IPS DF 6.9 (cell line): ENCODE results near the gene THAP3.
A peak's percentile ranks its signal among the peaks of the same experiment; 100 is the strongest.

Experiments used
- DNase-seq: peaks from one replicate; pipeline ENCODE4 v3.0.0-alpha.2; 2013; ENCODE audit warnings: low read depth, low spot score
- H3K27ac ChIP-seq: one replicate; pipeline ENCODE4 v1.5.1; 2013; ENCODE audit warnings: low read length, control low read depth
- H3K27me3 ChIP-seq: 2 replicates; pipeline ENCODE4 v1.6.1; 2013; ENCODE audit warnings: mild to moderate bottlenecking, low read length; ENCODE audit not compliant: control insufficient read depth, insufficient read depth
- H3K36me3 ChIP-seq: 2 replicates; pipeline ENCODE4 v1.6.1; 2013; ENCODE audit warnings: low read length; ENCODE audit not compliant: control insufficient read depth, insufficient read depth
- H3K4me1 ChIP-seq: 2 replicates; pipeline ENCODE4 v1.6.1; 2013; ENCODE audit warnings: low read length; ENCODE audit not compliant: control insufficient read depth, insufficient read depth
- H3K4me3 ChIP-seq: 2 replicates; pipeline ENCODE4 v1.5.1; 2013; ENCODE audit warnings: mild to moderate bottlenecking, low read length
- H3K9me3 ChIP-seq: 2 replicates; pipeline ENCODE4 v1.6.1; 2013; ENCODE audit warnings: low read length, inconsistent platforms; ENCODE audit not compliant: control insufficient read depth, insufficient read depth
- WGBS: extraction: QIAGEN DNeasy Blood & Tissue Kit; methylation state at CpG from one replicate; pipeline ENCODE4 v1.1.7; 2013; ENCODE audit warnings: mixed read lengths, missing lambda C conversion rate; ENCODE audit not compliant: insufficient read length, insufficient coverage; 5-methylcytosine and 5-hydroxymethylcytosine counted together

Gene THAP3

DNA sequence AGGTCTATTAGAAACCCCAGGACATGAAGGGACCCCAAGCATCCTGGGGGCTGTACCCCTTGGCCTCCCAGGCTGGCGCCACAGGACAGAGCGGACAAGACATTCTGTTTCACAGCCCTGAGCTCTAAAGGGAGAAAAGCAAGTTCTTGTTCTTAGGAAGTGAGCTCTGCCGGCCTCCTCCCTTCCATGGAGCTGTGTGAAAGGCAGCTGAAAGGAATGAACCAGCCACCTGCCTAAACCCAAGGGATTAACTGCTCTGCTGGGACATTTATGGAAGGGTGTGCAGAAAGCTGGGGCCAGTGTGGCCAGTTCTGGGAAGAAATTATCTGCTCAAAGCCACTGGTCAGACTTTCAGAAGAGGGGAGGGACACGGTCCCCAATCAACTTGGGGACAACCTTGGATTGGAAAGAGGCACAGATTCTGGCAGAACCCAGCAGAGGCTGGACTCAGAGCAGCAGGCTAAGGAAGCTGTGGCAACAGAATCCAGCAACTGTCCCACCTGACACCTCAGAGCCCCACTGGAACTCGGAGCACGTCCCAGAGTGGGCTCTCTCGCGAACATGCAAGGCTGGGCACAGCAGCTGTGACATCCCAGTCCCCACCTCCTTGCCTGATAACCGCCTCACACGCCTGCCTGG, 24.1 kb upstream of the THAP3 start:
- H3K36me3 ChIP-seq, result peaks cover 18% of the 10 kb centered on the region
- no peak for DNase-seq
- H3K27ac ChIP-seq, result no peak overlapping the region
- no peaks in the 10 kb centered on the region for H3K9me3 ChIP-seq
- no peaks in the 10 kb centered on the region for H3K27me3 ChIP-seq
- no CpG with 5 or more reads among the region's 10 CpGs for WGBS
- no peaks in the 10 kb centered on the region for H3K4me1 ChIP-seq
- H3K4me3 ChIP-seq, result peak overlapping the region; percentile 75; the same call in 1 of the 2 replicates

DNA sequence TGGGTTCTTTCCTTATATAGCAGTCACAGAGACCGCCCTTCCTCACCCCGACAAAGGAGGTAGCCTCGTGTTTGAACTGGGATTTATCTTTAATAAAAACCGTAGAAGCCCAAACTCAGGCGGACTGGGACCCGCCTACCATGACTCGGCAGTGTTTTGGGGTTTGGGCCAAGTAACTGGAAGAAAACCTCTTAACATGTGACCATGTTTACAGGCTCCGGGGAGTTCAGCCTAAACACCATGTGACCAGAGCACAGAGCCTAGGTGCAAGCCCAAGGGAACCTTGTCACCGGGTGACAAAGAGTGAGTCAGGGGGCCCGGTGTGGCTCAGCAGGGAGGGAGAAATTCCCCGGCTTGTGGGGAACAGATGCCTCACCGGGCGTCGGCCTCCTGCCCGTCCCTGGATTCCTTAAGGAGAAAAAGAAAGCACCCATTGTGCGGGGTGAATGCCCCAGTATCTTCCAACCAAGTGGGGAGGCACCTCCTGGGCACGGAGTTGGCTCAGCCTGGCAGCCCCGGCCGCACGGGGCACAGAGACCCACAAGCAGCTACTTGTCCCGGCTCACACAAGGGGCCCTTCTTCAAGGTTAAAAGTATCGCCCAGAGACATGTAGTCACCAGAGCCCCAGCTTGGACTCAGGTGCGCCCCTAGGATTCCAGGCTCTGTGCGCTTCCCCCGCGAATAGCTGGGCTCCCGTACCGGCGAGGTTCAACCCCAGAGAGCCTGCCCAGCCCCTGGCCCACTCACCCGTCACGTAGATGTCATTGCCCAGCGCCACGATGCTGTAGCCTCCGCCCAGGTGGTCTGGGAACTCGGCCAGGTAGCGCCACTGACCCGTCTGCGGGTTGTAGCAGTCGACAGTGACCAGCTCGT, 23.4 kb upstream of the THAP3 start:
- WGBS, result no CpG with 5 or more reads among the region's 40 CpGs
- H3K27ac ChIP-seq, result no peak overlapping the region
- H3K9me3 ChIP-seq, result no peaks in the 10 kb centered on the region
- peaks cover 18% of the 10 kb centered on the region for H3K36me3 ChIP-seq
- no peaks in the 10 kb centered on the region for H3K4me1 ChIP-seq
- no peaks in the 10 kb centered on the region for H3K27me3 ChIP-seq
- DNase-seq, result no peak
- peak overlapping the region; percentile 75 for H3K4me3 ChIP-seq

DNA sequence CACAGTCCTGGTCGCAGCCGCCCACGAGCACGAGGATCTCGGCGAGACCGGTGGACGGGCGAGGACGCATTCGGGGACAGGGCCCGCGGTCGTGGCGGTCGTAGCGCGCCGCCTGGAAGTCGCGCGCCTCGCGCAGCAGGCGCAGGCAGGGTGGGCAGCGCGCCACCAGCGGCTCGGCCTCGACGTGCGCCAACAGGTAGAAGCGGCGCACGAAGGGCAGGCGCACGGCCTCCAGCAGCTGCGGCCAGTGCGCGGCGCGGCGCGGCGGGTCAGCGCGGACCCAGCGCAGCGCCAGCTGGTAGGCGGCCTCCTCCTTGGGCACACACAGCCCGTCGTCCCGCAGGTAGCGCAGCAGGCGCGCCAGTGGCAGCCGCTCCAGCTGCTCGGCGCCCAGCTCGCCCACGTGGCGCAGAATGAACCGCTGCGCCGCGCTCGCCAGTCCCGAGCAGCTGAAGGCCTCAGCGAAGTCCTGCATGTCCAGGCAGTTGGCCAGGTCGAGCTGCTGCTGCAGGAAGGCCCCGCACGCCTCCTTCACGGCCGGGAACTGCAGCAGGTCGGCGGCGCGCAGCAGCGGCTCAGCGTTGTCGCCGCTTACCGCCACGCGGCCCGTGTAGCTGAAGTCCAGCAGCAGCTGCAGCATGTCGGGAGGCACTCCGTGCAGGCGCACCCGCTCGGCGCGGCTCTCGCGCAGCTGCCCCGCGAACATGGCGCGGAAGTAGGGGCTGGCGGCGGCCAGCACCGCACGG, 22.6 kb upstream of the THAP3 start:
- DNase-seq, result no peak
- Histone ChIP-seq H3K4me3 (peak overlapping the region; percentile 75), H3K9me3 (no peaks in the 10 kb centered on the region), H3K27ac (no peak overlapping the region), H3K36me3 (peaks cover 15% of the 10 kb centered on the region), H3K27me3 (no peaks in the 10 kb centered on the region), H3K4me1 (no peaks in the 10 kb centered on the region)
- WGBS, result no CpG with 5 or more reads among the region's 103 CpGs

DNA sequence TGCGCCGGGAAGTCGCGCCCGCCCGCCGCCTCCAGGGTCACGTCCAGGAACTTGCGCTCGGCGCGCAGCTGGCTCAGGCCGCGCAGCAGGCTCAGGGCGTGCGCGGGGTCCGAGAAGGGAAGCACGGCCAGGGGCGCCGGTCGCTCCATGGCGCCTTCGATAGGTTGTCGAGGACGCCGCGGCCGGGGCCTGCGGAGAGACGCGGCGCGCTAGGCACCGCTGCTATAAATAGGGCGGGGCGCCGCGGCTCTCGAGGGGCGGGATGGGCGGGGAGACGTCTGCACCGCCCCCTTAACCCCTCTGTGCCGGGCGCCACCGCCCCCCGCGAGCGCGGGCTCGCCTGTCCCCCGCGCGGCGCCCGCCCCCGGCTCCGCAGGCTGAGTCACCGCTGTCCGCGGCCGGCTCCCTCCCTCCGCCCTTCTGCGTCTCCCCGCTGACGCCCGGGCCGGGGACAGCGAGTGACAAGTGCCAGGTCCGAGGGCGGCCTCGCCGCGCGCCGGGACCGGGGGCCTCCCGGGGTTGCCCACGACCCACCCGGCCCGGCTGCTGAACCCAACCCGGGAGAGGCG, 21.9 kb upstream of the THAP3 start, which contains the start of gene KLHL21:
TSS of gene KLHL21 (minus strand) at position 201 of the 569 bp plus-strand sequence. CDS start at position 149, 52 bp downstream.
- Histone ChIP-seq H3K4me1 (no peaks in the 10 kb centered on the region), H3K4me3 (peak within 1 kb of the TSS; percentile 75), H3K36me3 (peaks cover 10% of the 10 kb centered on the region), H3K9me3 (no peaks in the 10 kb centered on the region), H3K27ac (no peak within 1 kb of the TSS), H3K27me3 (no peaks in the 10 kb centered on the region)
- no CpG with 5 or more reads among the region's 84 CpGs for WGBS
- DNase-seq, result no peak

DNA sequence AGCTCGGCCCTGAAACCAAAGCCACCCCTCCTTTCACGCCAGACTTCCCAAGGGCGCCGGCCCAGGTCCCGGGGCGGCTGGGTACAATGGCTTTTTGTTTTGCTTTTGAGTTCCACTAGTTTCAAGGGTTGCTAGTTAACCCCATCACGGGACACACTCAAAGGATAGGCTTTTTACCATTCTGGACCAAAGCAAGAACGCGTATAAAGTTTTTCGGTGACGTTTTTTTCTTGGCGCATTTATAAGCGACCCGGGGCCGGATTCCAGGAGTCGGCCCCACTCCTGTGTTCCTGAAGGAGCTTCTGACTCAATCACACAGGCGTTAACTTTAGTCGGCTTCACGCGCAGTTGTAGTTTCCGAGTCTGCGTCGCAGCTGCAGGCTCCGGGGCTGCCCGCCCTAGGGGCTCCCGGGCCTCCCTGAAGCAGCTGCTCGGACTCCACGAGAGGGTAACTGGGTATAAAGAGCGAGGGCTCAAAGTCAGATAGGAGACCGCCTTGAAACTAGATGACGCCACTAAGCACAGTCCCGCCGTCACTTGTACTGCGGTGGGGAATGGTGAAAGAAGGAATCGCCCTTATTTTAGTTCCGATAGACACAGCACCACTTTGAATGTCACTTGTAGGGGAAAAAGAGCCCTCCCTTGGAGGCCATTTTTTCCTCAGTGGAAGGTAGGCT, 21.3 kb upstream of the THAP3 start:
- Histone ChIP-seq H3K27ac (no peak overlapping the region), H3K4me3 (peak overlapping the region; percentile 75; the same call in 1 of the 2 replicates), H3K36me3 (peaks cover 6% of the 10 kb centered on the region), H3K9me3 (no peaks in the 10 kb centered on the region), H3K4me1 (no peaks in the 10 kb centered on the region), H3K27me3 (no peaks in the 10 kb centered on the region)
- no peak for DNase-seq
- WGBS, result no CpG with 5 or more reads among the region's 36 CpGs

DNA sequence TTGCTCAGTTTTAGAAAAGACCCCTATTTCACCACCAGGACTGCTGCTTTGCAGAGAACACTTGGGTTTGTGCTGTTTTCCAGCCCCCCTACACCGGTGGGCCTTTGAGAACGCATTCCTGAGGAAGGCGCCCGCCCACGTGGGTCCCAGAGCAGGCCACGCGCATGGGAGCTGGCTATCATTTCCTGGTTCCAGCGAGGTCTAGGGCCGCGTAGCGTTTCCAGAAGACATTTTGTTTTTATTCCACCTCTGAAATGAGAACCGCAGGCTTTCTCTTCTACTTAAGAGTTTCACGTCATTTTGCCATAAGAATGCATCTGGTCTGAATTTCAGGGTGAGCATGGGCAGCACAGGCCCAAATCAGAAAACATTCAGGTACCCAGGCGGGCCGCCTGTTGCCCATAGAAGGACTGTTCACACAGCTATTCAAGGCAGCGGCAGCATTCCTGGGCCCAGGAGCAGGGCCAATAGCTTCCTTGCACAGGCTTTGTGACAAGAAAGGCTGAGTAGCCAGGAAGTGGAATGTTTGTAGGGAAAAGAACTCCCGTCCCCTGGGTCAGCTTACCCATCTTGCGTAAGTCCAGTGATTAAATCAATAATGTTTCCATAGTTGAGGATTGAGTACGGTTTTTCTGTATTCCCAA, 20.6 kb upstream of the THAP3 start:
- no CpG with 5 or more reads among the region's 19 CpGs for WGBS

DNA sequence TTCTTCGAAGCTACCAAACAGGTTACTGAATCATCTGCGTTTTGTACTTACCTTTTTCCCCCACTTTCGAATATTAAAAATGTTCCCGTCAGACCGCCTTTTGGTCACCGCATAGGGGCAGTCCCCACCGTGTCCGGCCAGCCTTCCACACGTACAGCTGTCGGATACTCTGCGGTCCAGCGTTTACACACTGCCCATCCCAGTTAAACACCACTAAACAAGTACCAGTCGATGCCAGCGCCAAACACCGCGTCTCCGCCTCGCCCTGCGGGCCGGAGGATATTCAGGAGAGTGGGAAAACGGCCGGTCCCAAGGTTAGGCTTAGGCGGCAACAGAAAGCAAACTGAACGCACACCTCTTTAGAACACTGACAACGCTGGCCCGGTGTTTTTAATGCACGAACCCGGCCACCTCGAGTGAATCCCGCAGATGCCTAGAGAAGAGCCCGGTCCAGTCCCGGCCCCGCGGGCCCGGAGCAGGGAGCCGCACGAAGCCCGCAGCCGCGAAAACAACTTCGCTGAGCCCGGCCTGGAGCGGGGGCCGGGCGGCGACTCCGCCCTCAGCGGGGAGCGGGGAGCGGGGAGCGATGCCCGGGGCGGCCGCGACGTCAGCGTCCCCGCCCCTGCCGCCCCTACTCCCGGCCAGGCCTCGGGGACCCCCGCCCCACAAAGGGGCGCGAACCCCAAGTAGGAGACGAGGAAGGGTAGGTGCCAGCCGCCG, 11.9 kb upstream of the THAP3 start:
- Histone ChIP-seq H3K27me3 (no peaks in the 10 kb centered on the region), H3K27ac (no peak overlapping the region), H3K4me3 (peak overlapping the region; percentile 63; the same call in 1 of the 2 replicates), H3K9me3 (no peaks in the 10 kb centered on the region), H3K36me3 (peaks cover 5% of the 10 kb centered on the region), H3K4me1 (0 out of 2 replicates have a peak, but pooled peaks cover 2% of the 10 kb centered on the region)
- no peak for DNase-seq
- WGBS, result no CpG with 5 or more reads among the region's 67 CpGs

More for the DNA sequence above, 20.6 kb upstream of the THAP3 start:
- H3K4me3 ChIP-seq, result peak overlapping the region; percentile 75; the same call in 1 of the 2 replicates
- no peaks in the 10 kb centered on the region for H3K27me3 ChIP-seq
- no peaks in the 10 kb centered on the region for H3K9me3 ChIP-seq
- peaks cover 3% of the 10 kb centered on the region for H3K36me3 ChIP-seq
- H3K4me1 ChIP-seq, result no peaks in the 10 kb centered on the region
- no peak for DNase-seq
- no peak overlapping the region for H3K27ac ChIP-seq

DNA sequence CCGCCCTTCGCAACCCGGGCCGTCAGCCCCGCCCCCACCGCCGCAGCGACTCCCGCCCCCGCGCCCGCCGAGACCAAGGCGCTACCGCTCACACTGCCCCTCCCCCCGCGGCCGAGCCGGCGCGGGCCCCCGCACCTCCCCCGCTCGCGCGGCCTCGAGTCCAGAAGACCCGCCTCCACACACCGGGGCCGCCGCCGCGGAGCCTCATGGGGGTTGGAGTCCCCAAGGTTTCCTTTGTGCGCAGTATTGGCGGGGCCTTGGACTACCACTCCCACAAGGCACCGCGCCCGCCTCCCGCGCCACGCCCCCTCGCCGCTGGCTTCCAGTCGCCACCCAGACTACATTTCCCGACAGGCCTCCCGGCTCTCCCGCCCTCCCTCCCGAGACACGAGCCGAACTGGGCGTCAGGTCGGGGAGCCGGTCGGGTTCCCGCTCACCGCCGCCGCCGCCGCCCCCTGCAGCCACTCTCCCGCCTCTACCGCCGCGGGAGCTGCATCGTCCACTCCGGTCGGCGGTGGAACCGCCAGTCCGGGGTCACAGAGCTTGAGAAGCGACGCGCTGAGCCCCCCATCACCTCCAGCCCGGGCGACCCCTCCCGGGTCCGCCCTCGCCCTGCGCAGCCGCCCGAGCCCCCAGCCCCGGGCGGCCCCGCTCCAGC, 11.2 kb upstream of the THAP3 start, which contains the start of gene PHF13:
TSS of gene PHF13 (plus strand) at position 371 of the 658 bp plus-strand sequence. CDS start 336 bp downstream, outside the sequence.
- no CpG with 5 or more reads among the region's 84 CpGs for WGBS
- Histone ChIP-seq H3K4me3 (peak within 1 kb of the TSS; percentile 96), H3K27ac (no peak within 1 kb of the TSS), H3K9me3 (no peaks in the 10 kb centered on the region), H3K27me3 (no peaks in the 10 kb centered on the region), H3K4me1 (0 out of 2 replicates have a peak, but pooled peaks cover 2% of the 10 kb centered on the region), H3K36me3 (peaks cover 8% of the 10 kb centered on the region)
- DNase-seq, result peak; percentile 94
